RWPE1 (cell line): ENCODE measurements around the gene AP1G2.

ENCODE experiments used
- CTCF ChIA-PET: fragments of 350-600 bp; sonication (Branson Sonifier 250); formaldehyde crosslinking; extraction: SDS; loops from one replicate; lab custom pipeline; 2021; lab: Yijun Ruan, JAX
- POLR2A ChIA-PET: fragments of 400-600 bp; formaldehyde crosslinking; extraction: SDS; loops from one replicate; lab custom pipeline; 2020; ENCODE audit warnings: antibody characterized with exemption; ENCODE audit not compliant: low non-redundant PET; lab: Yijun Ruan, JAX
- DNase-seq: peaks from one replicate; pipeline ENCODE4 v3.0.0; 2012; ENCODE audit warnings: low spot score
- H3K27ac ChIP-seq: fragments of 450-650 bp; 2 replicates; pipeline ENCODE4 v1.5.1; 2017
- TF ChIP-seq, protein P1 (sequence below): fragments of 450-650 bp; conservative IDR thresholded peaks from 2 replicates; pipeline ENCODE4 v1.5.1; 2017; ENCODE audit warnings: low read depth, mild to moderate bottlenecking

Gene AP1G2

DNA sequence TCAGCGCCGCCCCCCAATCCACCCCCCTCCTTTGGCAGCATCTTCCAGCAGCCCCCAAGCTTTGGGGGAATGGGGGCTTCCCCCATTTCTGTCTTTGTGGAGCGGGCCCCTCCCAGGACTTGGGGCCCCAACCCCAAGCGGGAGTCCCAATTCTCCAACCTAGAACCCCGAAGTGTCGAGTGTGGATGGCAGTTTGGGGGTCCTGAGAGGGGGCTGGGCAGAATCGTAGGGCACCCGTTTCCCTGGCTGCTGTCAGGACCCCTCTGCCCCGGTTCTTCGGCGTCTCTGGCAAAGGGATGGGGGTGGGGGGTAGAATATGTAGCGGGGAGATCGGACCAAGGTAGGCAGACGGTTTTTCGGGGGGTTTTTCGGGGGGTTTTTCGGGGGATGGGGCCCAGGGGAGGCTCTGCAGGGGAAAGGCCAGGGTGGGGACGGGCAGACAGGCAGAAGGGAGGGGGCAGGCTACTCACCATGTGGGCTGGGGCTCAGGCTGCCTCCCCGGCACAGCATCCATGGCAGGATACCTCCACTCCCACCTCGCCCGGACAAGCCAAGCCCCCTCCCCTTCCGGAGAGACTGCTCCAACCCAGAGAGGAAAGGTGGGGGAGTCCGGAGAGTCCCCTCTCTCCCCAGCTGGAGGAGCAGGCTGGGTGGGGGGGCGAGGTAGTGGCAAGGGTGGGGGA lies 10.3 kb upstream of the AP1G2 start:
- TF ChIP-seq, protein P1, sequence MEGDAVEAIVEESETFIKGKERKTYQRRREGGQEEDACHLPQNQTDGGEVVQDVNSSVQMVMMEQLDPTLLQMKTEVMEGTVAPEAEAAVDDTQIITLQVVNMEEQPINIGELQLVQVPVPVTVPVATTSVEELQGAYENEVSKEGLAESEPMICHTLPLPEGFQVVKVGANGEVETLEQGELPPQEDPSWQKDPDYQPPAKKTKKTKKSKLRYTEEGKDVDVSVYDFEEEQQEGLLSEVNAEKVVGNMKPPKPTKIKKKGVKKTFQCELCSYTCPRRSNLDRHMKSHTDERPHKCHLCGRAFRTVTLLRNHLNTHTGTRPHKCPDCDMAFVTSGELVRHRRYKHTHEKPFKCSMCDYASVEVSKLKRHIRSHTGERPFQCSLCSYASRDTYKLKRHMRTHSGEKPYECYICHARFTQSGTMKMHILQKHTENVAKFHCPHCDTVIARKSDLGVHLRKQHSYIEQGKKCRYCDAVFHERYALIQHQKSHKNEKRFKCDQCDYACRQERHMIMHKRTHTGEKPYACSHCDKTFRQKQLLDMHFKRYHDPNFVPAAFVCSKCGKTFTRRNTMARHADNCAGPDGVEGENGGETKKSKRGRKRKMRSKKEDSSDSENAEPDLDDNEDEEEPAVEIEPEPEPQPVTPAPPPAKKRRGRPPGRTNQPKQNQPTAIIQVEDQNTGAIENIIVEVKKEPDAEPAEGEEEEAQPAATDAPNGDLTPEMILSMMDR: no peak
- POLR2A ChIA-PET: no interaction called here
- CTCF ChIA-PET: interaction anchor here (0.6 kb wide), 2 partner anchors 532 to 1984 kb away, joined by 3 to 4 read pairs; no protein-coding TSS in a partner anchor

DNA sequence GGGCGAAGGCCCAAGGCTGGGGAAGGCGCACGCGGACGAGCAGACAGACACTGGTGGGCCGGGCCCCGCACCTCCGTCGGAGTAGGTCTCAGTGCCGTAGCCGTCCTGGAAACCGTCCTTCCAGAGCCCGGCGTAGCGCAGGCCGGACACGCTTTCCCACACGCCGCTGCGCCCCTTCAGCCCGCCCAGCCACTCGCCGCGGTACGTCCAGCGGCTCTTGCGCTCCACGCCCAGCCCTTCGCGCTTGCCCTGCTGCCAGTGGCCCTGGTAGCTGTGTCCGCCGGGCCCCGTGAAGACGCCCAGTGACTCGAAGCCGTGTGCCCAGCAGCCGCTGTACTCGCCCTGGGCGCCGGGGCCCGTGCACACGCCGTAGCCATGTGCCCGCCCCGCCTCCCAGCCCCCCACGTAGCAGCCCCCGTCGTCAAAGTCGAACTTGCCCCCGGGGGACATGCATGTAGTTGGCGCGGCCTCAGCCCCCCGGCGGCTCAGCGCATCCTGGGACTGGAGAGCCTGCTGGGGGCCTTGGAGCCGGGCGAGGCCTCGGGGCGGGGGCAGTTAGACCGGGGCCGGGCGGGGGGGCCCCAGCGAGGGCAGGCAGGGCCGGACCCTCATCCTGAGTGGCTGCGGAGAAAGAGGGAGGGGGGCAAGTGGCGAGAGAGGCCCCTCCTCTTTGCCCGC lies 9.6 kb upstream of the AP1G2 start:
- TF ChIP-seq, protein P1: no peak
- DNase-seq: no peak
- ChIA-PET CTCF (interaction anchor here (0.6 kb wide), 1 partner anchor 1983 kb away, joined by 3 read pairs; no protein-coding TSS in a partner anchor), POLR2A (no interaction called here)
- H3K27ac ChIP-seq: no peak overlapping the region

More for the DNA sequence above, 10.3 kb upstream of the AP1G2 start:
- no peak for DNase-seq
- H3K27ac ChIP-seq: no peak overlapping the region

DNA sequence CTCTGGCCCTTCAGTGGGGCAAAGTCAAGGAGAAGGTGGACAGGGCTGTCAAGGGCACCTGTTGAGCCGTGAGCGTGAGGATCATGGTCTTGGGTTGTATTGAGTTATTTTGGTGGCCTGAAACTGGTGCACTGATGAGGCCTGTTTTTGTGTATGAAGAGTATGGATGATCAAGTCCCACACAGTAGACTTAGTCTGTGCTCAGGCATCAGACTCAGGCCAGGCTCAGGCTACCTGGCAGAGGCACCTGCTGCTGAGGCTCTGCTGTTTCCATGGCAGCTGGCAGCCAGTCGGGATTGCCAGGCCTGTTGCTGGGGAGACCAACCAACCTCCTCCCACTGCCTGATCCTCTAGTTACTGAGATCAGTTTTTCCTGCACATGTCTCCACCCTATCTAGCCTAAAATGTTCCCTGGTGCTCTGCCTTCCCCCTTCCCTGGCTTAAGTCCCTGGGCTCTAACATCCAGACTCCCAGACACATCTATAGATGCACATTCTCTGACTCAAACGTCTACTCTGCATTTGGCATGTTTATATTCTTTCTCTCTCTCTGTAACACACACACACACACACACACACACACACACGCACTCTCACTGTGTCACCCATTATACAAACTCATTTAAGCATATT lies 5.9 kb upstream of the AP1G2 start:
- TF ChIP-seq, protein P1: no peak
- no peak overlapping the region for H3K27ac ChIP-seq
- no peak for DNase-seq
- CTCF ChIA-PET: interaction anchor here (0.5 kb wide), 1 partner anchor 42 kb away, joined by 3 read pairs; no protein-coding TSS in a partner anchor
- POLR2A ChIA-PET: no interaction called here

DNA sequence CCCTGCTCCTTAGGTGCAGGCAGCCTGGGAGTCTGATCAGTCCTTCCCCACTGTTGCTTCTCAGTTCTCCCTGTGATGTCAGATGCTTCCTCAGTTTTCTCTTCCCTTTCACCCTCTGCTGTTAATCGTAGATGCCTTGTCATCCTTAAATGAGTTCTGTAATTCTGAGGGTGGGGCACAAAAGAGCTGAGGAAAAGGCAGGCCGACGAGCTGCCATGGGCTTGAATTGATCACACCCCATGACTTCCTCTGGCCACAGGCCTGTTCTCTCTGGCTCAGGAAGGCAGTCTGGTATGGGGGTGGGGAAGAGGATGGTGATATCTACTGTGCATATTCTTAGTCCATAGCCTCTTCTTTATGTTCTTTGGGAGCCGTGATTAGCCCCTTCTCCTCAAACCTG lies 5.2 kb upstream of the AP1G2 start:
- TF ChIP-seq, protein P1: no peak
- no peak overlapping the region for H3K27ac ChIP-seq
- ChIA-PET CTCF (interaction anchor here (0.5 to 0.8 kb wide), 2 partner anchors 13 to 42 kb away, joined by 3 to 5 read pairs; no protein-coding TSS in a partner anchor), POLR2A (no interaction called here)
- no peak for DNase-seq

DNA sequence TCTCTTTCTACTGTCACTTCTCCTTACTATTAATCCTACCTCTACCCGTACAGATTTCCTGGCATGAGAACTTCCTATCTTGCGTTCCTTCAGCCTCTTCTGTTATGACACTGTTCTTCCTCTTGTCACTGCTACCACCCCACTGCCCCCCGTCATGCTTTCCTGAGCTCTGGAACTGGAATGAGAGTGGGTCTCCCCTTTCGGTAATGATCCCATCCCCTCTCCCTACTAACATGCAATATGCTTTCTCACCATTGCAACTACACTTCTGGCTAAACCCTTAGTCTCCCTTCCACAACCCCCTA lies 4.9 kb upstream of the AP1G2 start:
- ChIA-PET CTCF (interaction anchor here (0.8 kb wide), 1 partner anchor 13 kb away, joined by 5 read pairs; no protein-coding TSS in a partner anchor), POLR2A (no interaction called here)
- H3K27ac ChIP-seq: no peak overlapping the region
- no peak for DNase-seq
- TF ChIP-seq, protein P1: no peak

DNA sequence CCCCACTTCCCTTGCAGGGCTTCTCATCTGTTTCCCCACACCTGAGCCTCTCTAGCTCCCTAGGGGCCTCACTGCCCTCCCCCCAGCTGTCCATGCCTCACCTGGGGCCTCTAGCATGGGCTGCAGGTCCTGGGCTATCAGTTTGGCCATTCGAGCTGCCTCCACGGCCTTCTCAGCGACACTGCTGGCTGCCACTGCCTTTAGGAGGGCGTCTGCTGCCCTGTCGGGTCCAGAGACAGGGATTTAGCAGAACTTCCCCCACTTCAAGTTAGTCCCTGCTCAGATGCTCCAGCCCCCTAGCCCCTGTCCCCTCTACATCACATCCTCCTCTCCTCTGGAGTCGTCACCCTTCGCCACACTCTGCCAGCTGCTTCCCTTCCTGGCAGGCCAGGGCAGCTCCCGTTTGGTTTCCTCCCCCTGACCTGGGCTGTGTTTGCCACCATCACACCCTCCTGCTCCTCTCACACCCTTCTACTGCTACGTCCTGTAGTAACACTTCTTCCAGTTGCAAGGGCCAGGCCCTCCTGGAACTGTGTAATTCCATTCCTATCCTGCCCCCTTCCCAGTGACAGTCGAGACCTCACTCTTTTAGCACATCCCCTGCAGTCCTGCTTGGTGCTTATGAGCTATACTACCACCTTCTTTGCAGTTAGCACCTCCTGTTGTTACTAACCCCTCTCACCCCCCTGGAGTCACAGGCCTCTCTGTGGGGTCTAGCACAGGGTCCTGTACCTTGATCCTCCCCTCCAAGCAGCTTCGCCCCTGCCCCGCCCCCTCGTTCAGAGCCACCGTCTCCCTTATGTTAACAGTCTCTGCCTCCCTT lies 4.3 kb upstream of the AP1G2 start:
- CTCF ChIA-PET: interaction anchor here (0.6 to 0.8 kb wide), 5 partner anchors 11 to 1139 kb away, joined by 3 to 7 read pairs (median 4); no protein-coding TSS in a partner anchor
- no peak overlapping the region for H3K27ac ChIP-seq
- no peak for DNase-seq
- POLR2A ChIA-PET: no interaction called here
- TF ChIP-seq, protein P1: no peak
